HK-2 (cell line): Measurements from ENCODE around the gene DLG4.

Experiments
- DNase-seq: peaks from one replicate; pipeline ENCODE4 v3.0.0-alpha.2; 2018; ENCODE audit not compliant: unreplicated experiment

The DLG4 gene

DNA sequence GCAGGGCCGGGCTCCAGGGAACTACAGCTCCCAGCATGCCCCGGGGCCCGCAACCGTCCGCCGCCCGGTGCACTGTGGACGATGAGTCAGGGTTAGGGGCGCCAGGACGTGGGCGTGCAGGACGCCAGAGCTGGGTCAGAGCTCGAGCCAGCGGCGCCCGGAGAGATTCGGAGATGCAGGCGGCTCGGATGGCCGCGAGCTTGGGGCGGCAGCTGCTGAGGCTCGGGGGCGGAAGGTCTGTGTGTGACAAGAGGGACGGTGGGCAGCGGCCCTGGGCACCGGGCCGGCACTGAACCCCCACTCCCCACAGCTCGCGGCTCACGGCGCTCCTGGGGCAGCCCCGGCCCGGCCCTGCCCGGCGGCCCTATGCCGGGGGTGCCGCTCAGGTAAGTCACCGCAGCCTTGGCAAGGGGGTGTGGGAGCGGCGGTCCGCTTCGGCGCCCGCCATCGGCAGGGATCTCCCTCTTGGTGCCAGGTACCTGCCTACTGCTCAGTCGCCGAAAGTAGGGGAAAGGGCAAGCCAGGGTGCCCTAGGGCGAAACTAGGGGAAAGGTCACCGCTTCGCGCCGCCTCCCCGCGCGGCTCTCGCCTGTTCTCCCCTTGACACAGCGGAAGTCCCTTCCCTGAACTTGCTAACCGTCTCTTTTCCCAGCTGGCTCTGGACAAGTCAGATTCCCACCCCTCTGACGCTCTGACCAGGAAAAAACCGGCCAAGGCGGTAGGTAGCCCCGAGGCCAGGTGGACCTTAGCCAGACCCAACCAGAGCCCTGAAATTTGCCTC is at the start of gene DLG4, which contains the start of gene ACADVL:
TSS of gene DLG4 (minus strand) at position 25 of the 781 bp plus-strand sequence.
TSS of gene ACADVL (plus strand) at position 127 of the 781 bp plus-strand sequence. CDS start at position 174, 47 bp downstream.
- peak; percentile 93 for DNase-seq

DNA sequence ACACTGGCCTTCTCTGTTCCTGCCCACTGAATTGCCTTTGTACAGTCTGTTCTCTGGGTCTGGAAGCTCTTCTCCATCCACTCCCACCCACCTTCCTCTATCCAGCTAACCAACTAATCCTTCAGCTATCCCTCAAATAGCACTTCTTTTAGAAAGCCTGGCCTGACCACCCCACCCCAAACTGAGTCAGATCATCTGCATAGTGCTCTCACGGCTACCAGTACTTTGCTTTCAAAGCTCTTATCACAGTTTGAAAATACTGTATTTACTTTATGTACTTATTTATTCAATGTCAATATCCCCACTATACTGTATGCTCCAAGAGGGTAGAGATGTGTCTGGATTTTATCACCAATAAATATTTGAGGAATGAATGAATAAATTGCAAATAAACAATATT is 47.1 kb upstream of the DLG4 start:
- no peak for DNase-seq

DNA sequence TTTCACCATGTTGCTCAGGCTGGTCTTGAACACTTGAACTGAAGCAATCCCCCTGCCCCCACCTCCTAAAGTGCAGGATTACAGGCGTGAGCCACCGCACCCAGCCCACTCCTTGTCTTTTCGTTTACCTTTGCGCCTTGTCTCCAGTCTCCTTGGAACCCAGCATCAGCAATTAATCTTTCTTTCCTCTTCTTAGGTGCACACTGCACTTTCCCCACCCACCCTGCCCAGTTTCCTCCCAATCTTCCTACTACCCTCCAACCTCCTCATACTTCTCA is 44.1 kb upstream of the DLG4 start:
- DNase-seq, result no peak

DNA sequence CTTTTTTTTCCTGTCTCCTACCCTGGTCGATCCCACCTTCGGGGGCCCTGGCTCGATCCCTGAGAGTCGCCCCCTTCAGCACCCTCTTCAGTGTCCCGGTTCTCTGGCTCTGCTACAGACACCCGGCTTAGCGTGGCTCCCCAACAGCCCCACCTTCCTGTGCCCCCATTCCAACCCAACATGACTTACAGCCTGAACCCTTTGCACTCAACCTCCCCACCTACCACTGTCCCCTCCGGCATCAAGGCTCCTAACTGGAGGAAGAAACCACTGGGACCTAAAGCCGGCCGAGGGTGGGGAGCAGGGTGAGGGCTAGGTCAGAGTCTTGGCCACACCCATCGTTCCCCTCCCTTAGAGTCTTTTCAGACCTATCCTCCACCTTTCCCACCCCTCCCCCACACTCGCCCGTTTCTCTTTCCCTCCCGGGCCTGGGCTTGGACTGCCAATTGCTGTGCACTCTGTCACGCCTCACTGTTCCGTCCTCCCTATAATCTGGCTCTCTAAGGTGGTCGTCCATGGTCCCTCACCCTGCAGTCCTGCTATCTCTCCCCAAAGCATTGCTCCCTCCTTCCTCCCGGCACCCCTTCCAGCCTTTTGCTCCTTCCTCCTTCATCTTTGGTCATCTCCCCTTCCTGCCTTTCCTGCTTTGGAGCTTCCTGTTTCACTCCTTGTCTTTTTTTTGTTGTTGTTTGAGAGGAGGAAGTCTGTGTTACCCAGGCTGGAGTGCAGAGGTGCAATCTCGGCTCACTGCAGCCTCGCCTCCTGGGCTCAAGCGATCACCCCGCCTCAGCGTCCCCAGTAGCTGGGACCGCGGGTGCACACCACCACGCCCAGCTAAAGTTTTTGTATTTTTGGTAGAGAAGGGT is 43.5 kb upstream of the DLG4 start:
- no peak for DNase-seq

DNA sequence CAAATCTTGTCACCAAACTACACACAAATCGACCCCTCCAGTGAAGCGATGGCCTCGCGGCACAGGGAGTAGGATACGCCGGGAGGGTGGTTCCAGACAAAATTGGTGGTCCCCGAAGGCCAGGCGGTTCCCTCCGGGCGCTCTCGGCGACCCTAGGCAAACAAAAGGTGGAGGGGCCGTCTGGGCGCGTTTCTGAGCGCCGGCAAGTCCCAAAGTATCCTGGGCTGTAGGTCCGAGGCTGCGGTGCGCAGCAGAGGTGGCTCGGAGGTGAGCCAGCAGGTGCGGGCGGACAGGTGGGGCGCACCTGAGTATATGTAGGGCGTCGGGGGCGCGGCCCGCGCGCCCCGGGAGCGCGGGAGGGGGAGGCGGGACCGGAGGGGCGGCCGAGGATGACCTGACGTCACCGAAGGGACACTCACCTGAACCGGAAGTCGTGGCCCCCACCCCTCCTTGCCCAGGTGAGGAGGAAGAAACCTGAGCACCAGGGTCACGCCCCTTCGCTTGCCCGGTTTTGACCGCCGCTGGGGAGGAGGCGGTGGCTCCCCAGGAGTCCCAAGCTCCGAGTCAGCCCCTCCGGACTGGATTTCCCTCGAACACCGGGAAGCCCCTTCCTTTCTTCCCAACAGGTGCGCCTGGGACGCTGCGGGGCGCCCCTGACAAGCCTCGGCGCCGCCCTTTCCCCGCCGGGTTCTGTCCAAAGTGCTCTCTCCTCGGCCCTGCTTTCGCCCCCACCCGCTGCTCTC is 42.7 kb upstream of the DLG4 start, which contains the start of gene CLDN7:
TSS of gene CLDN7 (minus strand) at position 287 of the 743 bp plus-strand sequence. CDS start 435 bp downstream, outside the sequence.
- no peak for DNase-seq

DNA sequence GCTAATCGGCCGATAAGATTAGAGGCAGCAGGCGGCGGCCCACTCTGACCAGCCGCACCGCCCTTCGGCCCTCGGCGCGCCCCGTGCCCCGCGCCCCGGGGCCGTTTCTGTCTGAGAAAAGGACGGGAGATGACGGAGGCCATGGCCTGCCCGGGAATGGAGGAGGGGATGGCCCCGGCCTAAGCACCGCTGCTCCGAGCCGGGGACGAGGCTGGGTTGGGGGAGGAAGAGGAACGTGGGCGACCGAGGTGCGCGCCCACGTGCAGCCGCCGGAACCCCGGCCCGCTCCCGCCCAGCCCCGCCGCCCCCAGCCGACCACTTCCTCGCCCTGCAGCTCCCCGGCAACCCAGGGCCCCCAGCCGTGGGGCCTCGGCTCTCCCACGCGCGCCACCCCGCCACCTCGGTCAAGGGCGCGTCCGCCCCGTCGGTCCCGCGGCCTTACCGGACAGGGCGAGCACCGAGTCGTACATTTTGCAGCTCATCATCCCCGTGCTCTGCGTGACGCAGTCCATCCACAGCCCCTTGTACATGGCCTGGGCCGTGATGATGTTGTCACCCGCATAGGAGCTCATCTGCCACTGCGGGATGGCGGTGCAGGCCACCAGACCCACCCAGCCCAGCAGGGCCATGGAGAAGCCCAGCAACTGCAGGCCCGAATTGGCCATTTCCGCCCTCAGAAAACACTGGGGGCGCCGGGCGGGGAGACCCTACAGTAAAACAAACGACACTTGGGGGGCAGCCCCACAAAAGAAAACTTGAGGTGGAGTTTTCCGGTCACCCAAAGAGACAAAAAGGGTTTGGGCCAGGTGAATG is 41.9 kb upstream of the DLG4 start:
- no peak for DNase-seq

DNA sequence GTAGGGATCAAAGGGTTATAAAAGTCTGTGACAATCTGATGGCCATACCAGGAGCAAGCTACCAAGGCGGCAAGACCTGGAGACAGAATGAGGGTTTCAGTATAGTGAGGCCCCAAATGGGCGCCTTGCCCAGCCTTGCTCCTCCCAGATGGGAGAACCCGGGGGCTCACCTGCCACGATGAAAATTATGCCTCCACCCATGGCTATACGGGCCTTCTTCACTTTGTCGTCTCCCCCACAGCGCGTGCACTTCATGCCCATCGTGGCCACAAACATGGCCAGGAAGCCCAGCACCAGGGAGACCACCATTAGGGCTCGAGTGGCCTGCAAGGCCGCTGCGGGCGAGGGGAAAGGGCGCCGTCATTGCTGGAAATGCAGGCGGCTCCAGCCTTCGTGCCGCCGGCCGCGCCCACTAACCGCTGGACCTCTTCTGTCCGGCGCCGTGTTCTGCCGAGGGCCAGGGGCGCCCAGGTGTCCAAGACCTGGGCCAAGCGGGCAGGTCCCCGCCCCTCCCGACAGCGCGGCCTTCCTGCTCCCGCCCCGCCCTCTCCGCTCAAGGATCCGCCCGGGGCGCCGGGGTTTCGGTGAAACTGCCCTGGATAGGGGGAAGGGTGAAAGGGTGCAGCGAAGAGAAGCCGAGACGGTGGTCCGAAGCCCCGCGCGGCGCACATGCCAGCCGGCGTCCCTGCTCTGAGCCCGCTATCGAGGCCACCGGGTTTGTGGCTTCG is 41.2 kb upstream of the DLG4 start:
- DNase-seq, result no peak

DNA sequence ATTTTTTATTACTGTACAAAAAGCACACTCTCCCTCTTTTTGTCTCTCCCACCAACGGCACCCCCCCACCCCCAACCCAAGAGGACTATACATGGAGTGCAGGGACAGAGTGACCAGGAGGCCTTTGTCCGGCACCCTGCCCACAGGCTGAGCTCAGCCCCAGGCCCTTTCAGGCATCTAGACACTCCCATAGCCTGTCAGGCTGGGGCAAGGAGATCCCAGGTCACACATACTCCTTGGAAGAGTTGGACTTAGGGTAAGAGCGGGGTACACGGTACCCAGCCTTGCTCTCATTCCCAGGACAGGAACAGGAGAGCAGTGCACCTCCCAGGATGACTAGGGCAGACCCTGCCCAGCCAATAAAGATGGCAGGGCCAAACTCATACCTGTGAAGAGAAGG is 40.5 kb upstream of the DLG4 start:
- DNase-seq, result no peak

DNA sequence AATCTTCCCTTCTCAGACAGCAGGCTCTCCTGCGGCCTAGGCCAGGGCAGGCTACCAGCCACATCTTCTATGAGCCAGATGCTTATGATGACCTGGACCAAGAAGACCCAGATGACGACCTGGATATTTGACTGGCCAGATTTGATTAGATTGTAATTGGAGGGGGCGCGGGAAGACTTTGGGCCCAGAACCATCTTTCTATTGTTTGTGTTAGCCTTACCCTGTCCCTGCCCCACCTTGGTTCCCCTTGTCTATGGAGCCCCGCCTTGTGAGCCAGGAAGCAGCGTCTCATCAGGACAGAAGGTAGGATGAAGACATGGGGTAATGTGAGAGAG is 39.9 kb upstream of the DLG4 start:
- DNase-seq, result no peak

DNA sequence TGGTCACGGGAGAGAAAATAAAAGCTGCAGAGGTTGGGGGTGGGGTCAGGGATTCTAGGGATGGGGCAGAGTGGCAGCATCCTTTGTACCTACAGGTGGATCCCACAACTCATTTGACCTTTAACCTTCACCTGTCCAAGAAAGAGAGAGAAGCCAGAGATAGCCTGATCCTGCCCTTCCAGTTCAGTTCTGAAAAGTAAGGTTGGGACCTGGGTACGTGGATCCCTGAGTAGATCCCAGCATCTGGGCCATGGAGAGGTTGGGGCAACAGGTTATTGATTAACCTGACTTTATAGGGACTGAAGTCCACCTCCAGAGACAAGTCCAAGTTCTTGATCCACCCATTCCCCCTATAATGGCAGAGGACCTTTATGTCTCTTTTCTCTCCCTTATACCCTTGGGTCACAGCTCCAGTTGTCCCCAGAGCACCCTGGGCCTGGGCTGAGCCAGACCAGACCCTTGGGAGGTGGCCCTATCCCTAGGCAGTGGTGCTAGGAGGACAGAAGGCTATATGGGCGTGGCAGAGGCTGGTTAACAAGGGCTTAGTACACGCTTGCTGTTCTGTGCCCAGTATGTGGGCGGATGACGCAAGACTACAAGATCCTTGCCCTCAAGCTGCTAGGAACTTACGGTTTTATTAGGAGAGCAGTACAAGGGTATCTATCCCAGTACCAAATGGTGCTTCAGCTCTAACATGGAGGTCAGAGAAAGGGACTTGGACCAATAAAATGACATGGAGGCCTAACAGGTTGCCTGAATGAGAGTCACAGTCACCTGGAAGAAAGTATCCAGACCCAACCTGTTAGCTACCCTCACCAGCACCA is 39.3 kb upstream of the DLG4 start:
- DNase-seq, result no peak

DNA sequence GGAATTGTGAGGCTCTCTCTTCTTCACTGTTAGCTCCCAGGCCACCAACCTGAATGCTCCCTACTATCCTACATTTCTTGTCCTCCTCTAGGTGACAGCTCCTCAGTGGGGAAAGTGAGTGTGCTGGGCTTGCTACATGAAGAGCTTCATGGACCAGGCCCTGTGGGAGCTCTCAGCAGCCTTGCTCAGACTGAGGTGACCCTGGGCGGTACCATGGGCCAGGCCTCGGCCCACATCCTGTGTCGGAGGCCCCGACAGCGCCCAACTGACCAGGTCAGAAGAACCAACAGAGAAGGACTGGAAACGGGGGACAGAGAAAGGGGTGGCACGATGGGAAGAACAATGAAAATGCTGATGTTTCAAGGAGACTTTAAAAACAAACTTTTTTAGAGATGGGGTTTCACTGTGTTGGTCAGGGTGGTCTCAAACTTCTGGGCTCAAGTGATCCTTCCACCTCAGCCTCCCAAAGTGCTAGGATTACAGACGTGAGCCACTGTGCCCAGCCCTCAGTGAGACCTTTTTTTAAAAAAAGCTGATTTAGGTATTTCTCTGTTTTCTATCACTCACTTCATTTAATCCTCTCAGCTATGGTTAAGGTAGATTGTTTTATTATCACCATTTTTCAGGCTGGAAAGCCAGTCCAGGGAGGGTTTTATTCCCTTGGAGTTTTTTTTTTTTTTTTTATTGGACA is 37.3 kb upstream of the DLG4 start:
- DNase-seq, result no peak

DNA sequence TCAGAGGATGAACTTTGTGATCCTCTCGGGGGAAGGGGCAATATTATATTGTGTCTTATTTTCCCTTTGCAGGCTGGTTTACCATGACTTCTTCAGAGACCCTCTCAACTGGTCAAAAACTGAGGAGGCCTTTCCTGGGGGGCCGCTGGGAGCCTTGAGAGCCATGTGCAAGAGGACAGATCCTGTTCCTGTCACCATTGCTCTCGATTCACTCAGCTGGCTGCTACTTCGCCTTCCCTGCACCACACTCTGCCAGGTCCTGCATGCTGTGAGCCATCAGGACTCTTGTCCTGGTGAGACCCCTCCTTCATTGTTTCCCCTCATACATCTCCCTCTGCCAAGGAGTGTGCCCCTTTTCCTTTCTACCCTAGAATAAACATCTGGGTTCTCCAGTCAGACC is 34.9 kb upstream of the DLG4 start:
- no peak for DNase-seq

DNA sequence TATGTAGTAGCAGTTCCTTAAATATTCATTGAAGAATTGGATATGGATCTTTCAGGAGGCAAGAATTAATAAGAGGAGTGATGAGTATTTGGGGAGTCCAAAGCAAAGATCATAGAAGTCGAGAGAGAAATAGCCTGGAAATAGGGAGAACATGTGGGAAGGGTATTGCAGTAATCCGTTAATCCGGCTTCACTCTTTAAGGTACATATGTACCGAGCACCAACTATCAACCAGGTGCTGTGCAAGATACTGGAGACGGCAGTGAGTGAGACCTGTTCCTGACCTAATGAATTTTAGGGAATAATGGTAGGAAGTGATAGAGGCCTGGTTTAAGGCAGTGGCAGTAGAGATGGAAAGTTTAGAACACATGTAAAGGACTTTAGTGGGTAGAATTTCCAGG is 33.4 kb upstream of the DLG4 start:
- no peak for DNase-seq

DNA sequence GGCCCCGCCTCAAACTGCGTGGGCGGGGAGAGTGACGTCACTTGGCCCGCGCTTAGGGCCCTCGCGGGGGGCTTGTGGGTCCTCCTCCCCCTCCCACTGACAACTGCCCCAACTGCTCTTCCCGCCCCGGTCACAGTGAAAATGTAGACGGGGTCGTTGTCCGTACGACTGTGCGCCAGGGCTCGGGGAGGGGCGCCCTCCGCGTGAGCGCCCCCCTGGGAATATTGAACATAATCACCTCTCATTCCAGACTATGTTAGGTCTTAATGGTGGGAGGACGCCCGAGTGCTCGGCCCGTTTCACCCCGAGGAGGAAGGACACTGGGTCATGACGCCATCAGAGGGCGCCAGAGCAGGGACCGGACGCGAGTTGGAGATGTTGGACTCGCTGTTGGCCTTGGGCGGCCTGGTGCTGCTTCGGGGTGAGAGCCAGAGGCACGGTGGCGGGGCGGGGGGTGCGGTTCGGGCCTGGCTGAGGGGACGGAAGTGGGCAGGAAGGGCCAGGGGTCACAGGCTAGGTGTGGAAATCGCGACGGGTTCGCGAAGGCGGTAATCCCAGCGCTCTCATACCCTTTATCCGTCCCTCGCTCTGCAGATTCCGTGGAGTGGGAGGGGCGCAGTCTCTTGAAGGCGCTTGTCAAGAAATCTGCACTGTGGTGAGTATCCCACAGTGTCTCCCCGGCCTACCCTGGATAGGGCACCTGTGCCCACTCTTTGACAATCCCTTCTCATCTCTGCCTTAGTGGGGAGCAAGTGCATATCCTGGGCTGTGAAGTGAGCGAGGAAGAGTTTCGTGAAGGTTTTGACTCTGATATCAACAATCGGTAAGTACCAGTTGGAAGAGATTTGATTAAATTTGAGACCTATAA is 32.8 kb upstream of the DLG4 start, which contains the start of gene ELP5:
TSS of gene ELP5 (plus strand) at position 40 of the 868 bp plus-strand sequence. CDS start at position 376, 336 bp downstream.
- peak; percentile 93 for DNase-seq

DNA sequence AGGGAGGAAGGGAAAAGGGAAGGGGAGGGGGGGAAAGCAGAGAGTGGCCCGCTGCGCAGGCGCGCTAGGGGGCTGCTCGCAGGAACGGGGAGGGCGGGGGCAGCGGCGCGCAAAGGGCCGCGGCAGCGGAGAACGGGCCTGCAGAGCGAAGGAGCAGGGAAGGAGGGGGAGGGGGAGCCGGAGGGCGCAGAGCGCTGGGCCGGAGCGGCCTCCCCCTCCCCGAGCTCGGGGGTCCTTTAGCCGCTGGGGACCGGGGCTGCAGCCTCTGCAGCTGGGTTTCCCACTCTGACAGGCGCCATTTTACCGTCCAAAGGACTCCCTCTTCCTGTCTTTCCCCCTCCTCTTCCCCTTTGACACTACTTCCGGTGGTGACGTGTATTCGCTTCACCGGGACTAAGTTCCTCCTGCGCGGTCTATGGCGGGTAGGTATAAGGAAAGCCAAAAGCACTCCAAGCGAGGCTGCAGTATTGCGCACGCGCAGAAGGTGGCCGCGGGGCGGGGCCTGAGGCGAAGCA is 32.1 kb upstream of the DLG4 start, which contains the start of gene CTDNEP1:
TSS of gene CTDNEP1 (minus strand) at position 74 of the 515 bp plus-strand sequence. CDS start 438 bp downstream, outside the sequence.
- DNase-seq, result peak; percentile 99

DNA sequence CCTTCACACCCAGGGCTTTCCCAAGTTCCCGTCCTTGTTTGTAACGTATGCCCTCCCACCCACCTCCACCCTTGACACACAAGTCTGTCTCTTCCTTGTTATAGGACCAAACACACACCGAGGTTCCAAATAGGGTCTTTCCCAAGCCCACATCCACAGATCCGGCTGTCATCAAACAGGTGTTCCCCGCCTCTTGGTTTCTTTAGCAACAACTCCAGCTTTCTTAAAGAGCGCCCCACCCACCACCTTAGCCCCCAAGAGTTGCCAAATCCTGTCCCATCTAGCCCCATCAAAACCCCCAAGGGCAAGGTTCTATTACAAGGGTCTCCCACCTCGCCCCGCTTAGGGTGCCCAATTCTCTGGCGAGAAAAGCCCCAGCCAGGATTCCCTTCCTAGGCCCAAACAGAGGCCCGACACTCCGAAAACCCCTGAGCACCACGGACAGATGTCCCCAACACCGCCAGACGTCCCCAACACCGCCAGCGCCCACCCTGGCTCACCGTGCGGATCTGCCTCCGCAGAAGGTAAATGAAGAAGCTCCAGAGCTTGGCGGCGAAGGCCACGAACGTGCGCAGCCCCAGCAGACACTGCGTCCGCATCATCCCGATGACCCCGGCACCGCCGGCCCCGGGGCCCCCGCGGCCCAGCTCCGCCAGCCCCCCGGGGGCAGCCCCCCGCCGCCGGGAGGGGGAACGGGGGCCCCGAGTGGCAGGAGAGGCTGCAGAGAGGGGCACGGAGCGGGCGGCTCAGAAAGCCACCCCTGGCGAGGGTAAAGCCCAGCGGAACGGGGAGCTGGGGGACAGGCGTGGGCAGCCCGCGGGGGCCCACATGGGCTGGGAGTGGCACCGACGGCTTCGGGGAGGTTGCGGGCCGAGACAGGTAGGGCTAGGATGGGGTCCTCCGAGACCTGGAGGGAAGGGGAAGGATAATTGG is 31.3 kb upstream of the DLG4 start:
- DNase-seq, result no peak

DNA sequence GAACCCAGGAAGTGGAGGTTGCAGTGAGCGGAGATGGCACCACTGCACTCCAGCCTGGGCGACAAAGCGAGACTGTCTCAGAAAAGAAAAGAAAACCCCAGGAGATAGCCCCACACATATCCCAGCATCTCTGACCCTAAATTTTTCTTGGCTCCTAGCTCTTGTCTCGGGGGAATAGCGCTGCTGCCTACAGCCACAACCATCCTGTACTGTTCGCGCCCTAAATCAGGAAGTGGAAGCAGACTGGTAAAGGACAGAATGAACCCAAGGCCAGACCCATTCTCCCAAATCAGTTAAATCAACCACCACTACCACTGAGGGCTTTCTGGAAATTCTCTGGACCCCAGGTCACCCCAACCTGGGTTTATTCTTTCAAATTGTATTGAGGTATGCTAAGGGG is 30.2 kb upstream of the DLG4 start:
- no peak for DNase-seq
